AG09319 (cell line): Measurements from ENCODE around the gene CDC14A.

Experiments used
- DNase-seq: peaks from one replicate; pipeline ENCODE4 v3.0.0-alpha.2; 2010; ENCODE audit warnings: low read depth; ENCODE audit errors: extremely low read depth
- TF ChIP-seq, protein P1 (sequence below): IDR thresholded peaks from 2 replicates; pipeline ENCODE4 v1.5.1; 2011; ENCODE audit warnings: low read depth, mild to moderate bottlenecking, inconsistent platforms, low read length, moderate library complexity

CDC14A gene

DNA sequence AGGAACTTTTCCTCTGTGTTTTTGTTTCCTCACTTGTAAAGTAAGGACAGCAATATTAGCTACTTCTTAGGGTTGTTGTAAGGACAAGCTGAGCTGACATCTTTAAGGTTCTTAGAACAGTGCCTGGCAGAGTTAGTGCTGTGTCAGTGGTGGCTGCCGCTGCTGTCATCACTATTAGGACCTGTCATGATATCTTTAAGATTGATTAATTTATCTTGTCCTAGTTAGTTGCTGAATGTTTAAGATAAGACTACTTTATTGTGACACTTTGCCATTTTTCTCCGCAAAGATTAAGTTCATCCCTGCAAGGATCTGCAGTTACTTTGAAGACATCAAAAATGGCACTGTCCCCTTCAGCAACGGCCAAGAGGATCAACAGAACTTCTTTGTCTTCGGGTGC, 145.5 kb downstream of the CDC14A start:
- no peak for DNase-seq
- TF ChIP-seq, protein P1, sequence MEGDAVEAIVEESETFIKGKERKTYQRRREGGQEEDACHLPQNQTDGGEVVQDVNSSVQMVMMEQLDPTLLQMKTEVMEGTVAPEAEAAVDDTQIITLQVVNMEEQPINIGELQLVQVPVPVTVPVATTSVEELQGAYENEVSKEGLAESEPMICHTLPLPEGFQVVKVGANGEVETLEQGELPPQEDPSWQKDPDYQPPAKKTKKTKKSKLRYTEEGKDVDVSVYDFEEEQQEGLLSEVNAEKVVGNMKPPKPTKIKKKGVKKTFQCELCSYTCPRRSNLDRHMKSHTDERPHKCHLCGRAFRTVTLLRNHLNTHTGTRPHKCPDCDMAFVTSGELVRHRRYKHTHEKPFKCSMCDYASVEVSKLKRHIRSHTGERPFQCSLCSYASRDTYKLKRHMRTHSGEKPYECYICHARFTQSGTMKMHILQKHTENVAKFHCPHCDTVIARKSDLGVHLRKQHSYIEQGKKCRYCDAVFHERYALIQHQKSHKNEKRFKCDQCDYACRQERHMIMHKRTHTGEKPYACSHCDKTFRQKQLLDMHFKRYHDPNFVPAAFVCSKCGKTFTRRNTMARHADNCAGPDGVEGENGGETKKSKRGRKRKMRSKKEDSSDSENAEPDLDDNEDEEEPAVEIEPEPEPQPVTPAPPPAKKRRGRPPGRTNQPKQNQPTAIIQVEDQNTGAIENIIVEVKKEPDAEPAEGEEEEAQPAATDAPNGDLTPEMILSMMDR = no peak

DNA sequence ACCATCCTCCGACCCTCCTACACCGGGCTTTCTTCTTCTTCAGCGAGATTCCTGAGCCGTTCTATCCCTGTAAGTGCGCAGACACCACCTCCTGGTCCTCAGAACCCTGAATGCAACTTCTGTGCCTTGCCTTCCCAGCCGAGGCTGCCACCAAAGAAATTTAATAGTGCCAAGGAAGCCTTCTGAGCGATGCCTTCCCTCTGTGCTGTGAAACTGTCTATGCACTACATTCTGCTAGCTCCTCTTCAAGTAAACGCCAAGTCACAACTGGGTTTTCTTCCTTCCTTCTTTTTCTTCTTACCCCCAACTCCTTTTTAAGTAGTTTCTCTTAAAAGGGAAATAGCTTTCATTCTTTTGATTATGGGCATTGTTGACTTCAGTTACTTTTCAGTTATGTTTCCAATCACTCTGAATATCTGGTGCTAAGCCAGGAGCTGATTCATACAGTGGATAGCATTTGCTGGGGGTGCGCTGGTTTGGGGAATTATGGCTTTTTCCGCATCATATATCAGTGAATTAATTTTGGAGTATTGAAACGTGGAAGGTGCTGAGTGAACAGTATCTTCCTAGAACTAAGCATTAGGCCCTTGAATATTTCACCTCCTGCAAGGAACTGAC, 147.0 kb downstream of the CDC14A start:
- no peak for DNase-seq
- TF ChIP-seq, protein P1 = no peak

DNA sequence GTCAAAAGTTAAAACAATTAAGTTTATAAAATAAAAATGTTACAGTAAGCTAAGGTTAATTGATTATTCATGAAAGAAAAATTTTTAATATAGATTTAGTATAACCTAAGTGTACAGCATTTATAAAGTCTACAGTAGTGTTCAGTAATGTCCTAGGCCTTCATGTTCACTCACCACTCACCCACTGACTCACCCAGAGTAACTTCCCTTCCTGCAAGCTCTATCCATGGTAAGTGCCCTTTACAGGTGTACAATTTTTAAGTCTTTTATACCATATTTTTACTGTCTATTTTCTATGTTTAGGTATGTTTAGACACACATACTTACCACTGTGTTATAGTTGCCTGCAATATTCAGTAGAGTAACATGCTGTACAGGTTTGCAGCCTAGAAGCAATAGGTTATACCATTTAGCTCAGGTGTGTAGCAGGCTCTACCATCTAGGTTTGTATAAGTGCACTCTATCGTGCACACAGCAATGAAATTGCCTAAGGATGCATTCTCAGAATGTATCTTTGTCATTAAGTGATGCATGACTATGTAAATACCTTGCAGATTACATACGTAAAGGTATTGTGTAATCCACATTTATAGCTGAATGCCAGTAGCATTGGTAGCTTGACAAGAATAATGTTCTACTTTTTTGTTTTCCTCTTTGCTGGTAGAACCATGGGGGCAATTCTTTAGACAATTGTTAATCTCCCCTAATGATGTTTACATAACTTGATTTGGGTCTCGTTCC, 149.9 kb downstream of the CDC14A start:
- DNase-seq = no peak

DNA sequence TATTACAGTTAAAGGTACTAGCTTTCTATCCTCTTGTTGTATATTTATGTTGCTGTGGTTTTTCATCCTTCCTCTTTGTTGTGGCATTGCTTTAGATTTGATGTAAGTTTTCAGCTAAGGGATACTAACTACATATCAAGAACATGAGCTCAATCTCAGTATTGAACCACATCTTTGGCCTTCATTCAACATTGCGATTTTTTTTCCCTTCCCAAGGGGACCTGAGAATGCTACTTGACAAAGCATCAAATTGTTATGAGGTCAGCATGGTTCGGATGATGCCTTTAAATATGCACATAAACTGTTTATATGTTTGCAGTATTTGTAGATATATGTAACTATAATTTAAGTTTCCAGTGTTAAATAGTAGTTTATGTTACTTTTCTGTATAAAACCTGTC, 153.9 kb downstream of the CDC14A start:
- no peak for DNase-seq
- TF ChIP-seq, protein P1 = no peak

More for the DNA sequence above, 149.9 kb downstream of the CDC14A start:
- TF ChIP-seq, protein P1 = no peak

DNA sequence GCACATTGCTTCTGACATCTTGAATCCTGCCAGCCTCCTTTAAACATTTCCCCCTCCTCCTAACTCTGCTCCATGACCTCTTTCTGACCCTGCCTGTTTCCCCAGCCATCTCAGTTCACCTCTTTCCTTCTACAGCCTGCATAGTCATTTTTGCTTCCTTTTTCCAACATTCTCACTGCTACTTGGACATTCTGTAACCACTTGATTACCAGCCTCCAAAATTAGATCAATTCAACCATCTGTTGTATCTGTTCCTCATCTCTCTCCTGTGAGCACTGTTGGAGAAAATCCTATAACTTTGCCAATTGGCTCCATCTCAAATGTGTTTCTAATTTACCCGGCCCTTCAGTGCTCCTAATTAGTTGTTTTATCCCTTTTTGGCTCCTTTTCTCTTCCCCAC, 158.1 kb downstream of the CDC14A start:
- DNase-seq = no peak
- TF ChIP-seq, protein P1 = no peak

DNA sequence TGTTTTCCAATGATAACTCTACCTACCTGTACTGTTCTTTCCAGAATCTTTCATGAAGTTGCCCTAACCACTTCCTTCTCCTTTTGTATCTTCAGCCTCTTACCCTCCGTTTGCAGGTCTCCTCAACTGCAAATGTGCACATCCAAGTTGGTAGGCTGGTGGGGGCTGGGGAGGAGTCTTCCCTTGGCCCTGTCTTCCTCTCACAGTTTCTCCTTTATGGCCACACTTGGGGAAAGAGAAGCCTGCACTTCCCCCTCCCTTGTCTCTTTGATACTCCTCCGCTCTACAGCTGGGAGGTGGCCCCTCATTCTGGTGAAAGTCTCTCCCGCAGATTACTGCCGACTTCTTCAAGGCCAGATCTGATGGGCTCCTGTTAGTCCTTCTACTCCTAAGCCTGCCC, 158.8 kb downstream of the CDC14A start:
- DNase-seq = no peak
- TF ChIP-seq, protein P1 = no peak

DNA sequence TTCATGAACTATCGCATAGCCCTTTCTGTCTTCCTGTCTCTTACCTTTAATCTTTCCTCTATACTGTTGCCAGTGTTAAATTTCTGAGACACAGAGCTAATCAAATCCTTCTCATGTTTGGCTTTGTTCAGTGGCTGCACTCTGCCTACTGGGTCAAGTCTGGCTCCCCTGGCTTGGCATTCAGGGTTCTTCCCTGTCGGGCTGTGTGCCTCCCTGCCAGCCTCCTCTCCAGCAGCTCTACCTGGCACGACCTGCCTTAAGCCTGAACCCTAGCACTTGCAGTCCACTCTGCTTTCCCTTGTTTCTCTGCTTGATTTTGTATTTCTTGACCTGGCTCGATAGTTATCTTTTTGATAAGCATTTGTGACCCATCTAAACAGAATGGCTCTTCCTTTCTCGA, 159.5 kb downstream of the CDC14A start:
- DNase-seq = no peak
- TF ChIP-seq, protein P1 = no peak
